ENCODE data around the gene SCD.
"Not testable (repeated sequence)": the region's sequence is repeated elsewhere in the genome, so short reads cannot be mapped to it uniquely, and the experiment has no call there.

The SCD gene

GRCh38 chr10:100346765-100347567, at the start of gene SCD:
TSS of gene SCD (plus strand) at chr10:100347233. CDS start at chr10:100347505, 272 bp downstream.
- peak; percentile 46 for DNase-seq

DNA sequence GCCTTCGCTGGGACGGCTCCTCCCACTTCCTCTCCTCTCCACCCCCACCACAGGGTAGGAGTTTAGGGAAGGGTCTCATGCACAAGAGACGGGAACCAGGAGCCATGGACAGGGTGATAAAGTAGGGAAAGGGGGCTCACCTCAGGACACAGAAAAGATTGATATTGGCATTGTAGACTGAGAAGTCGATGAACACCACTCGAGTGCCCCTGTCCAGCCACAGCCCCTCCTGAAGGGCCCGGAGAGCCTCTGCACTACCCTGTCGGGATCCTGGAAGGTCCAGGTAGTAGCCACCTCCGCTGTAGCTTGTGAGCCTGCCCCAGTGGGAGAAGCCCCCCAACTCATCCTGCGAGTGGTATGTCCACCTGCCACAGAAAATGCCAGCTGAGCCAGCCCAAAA, 49.8 kb upstream of the SCD start:
- no peak for DNase-seq

- DNase-seq: not testable (repeated sequence)
Measured at GRCh38 chr10:100301123-100301522, 45.9 kb upstream of the SCD start.

- no peak for DNase-seq
Measured at GRCh38 chr10:100303724-100304319, 43.2 kb upstream of the SCD start.

DNA sequence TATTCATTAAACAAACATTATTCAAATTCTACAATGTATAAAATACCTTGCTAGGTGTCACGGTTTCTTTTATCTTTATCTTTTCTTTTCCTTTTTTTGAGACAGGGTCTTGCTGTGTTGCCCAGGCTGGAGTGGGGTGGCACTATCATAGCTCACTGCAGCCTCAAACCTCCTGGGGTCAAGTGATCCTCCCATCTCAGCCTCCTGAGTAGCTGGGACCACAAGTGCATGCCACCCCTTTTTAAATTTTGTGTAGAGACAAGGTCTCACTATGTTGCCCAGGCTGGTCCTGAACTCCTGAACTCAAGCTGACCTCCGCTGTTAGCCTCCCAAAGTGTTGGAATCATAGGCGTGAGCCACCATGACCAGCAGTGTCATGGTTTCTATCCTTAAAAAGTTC, 42.6 kb upstream of the SCD start:
- no peak for DNase-seq

DNA sequence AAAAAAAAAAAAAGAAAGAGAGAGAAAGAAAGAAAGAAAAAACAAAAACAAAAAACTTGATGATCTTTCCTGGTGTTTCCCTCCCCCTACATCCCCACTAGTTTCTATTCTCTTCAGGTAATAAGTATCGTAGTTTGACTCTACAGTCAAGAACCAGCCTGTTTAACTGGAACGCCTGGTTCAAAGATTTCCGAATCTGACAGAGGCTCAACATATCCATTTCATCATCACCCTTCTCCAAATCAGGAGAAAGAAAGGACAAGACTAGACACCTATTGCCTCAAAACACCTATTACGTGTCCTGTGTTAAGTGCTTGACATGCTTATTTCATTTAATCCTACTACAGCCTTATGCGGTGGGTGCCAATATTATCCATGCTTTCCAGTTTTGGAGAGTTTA, 40.2 kb upstream of the SCD start:
- DNase-seq: no peak

GRCh38 chr10:100307684-100308083, 39.3 kb upstream of the SCD start:
- no peak for DNase-seq

DNA sequence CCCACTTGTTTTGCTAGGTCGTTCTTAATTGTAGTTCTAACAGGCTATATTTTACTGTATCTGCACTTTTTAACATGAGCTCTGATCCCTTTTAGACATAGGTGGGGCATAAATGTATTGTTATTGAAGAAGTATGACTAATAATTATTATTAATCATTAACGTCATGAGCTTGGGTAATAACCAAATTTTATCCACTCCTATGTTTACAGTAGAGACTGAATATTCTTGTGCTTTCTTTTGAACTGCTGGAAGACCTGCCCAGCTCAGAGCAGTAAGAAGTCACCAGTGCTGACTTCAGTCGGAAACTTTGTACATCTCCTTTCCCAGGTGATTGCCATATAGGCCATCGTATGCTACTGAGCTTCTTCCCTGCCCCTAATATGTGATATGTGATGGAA, 35.7 kb upstream of the SCD start:
- DNase-seq: no peak

DNA sequence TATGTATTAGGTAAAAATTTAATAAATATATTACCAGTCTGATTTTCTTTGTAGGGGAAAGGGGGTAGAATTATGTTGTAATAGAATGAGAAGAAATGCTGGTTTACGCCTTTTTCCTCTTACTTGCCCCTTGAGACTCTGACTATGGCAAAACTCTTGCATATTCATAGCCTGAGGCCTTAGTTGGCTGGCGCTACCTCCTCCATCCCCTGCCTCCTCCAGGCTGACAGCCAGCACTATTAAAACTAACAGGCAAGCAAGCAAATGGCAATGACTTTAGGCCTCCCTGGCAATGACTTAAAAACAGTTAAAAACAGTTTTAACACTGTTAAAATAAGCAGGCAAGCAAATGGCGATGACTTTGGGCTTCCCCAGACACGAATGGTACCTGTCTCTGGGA, 31.4 kb upstream of the SCD start:
- DNase-seq: no peak

DNA sequence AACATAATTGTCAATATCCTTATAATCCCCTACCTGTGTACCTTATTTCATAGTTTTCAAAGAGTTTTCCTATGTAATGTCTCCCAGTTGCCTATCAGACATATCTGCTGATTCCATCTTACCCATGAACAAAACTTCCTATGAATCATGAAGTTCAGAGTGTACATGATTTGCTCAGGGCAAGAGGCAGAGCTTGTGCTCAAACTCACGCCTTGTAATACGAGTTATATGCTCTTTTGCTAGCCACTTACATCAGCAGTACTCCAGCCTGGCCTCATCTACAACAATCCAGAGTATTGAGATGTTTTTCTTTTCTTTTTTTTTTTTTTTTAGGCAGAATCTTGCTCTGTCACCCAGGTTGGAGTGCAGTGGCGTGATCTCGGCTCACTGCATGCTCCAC, 28.8 kb upstream of the SCD start:
- DNase-seq: no peak

DNA sequence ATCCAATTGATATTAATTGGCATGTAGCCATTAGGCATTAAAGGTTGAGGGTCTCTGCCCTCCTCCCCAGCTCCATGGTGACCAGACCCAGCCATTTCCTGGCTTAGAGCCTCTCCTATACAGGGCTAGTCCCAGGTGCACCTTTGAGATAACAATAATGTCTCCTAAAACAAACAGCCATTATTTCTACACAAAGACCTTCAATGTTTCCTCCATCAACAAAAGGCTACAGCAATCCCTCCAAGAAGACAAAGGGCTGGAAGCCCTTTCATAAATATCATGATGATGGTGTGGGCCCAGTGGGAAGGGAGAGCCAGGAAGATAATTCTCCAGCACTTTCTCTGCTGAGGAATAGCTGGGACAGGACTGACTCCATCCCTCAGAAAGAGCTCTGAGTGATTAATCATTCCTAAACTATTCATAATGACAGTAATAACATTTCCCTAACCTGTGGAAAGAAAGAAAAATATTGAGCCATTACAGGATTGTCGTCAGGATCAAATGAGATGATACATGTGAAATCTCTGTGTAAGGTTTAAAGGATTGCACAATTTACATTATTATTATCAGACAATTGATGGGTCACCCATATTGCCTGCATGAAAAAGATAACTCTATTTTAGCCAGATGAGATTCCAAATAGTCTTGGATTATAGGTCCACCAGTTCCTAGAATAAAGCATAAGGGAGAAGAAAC, 27.2 kb upstream of the SCD start:
- no peak for DNase-seq

DNA sequence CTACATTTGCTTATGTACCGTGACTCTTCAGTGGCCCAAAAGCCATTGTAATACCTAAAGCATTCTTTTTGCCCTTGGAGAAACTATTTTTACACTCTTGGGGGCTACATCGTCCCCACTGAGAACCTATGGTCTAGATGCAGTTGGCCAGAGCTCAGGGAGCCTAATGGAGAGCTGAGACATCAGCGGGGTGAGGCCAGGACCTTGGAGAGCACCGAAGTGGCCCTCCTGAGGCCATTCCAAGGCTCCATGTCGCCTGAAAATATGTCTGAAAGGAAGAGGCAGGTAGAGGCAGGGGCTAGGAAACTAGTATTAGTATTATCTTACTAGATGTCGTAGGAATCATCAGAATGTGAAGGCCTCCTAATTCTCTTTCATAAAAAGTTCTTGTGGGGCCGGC, 21.9 kb upstream of the SCD start:
- no peak for DNase-seq

GRCh38 chr10:100327007-100327717, 19.9 kb upstream of the SCD start:
- DNase-seq: no peak

GRCh38 chr10:100327718-100328009, 19.4 kb upstream of the SCD start:
- DNase-seq: no peak

- no peak for DNase-seq
Measured at GRCh38 chr10:100328198-100328597, 18.8 kb upstream of the SCD start.

GRCh38 chr10:100330079-100330478, 17.0 kb upstream of the SCD start, which contains the start of gene PKD2L1:
TSS of gene PKD2L1 (minus strand) at chr10:100330228. CDS start at chr10:100330103, 125 bp downstream.
- no peak for DNase-seq

DNA sequence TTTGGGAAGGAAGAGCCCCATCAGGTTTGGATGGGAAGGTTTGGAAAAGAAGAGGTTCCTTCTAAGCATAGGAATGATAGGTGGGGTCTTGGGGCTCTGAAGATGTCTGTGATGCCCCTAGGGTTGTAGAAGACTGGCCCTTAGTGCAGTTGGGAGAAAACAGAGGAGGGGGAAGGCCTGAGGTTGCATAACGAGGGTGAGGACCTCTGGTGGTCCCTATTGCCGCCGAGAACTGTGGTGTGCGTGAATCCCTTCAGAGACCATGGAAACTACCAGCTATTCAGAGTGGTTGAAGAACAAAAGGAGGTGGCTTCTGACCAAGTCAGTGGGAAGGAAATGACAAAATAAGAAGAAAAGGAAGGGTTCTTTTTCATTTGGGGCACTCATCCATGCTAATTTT, 13.9 kb upstream of the SCD start:
- no peak for DNase-seq

GRCh38 chr10:100333661-100334440, 13.2 kb upstream of the SCD start:
- no peak for DNase-seq

GRCh38 chr10:100334762-100335161, 12.3 kb upstream of the SCD start:
- DNase-seq: no peak

- DNase-seq: peak; percentile 15
Measured at GRCh38 chr10:100338434-100339036, 8.5 kb upstream of the SCD start.

GRCh38 chr10:100339236-100339635, 7.8 kb upstream of the SCD start:
- no peak for DNase-seq
